ENCODE measurements around the gene ZSCAN20.

DNA sequence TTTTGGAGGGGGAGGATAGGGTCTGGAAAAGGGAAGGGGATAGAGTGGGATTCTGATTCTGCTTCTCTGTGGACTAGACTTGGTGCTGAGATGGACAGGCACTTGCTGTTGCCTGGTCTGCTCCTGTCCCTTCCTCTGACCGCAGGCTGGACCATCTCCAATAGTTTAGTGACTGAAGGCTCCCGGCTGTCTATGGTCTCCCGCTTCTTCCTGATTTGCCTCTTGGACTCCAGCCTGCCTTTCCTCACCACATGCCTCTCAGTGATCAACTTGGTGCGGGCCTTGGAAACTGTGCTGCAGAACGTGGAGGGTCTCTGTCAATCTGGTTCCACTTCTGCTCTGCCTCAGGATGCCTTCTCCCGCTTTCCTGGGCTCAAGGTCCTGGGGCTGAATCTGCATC is 6.3 kb upstream of the ZSCAN20 start:
- TF ChIP-seq, protein P1, sequence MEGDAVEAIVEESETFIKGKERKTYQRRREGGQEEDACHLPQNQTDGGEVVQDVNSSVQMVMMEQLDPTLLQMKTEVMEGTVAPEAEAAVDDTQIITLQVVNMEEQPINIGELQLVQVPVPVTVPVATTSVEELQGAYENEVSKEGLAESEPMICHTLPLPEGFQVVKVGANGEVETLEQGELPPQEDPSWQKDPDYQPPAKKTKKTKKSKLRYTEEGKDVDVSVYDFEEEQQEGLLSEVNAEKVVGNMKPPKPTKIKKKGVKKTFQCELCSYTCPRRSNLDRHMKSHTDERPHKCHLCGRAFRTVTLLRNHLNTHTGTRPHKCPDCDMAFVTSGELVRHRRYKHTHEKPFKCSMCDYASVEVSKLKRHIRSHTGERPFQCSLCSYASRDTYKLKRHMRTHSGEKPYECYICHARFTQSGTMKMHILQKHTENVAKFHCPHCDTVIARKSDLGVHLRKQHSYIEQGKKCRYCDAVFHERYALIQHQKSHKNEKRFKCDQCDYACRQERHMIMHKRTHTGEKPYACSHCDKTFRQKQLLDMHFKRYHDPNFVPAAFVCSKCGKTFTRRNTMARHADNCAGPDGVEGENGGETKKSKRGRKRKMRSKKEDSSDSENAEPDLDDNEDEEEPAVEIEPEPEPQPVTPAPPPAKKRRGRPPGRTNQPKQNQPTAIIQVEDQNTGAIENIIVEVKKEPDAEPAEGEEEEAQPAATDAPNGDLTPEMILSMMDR (IDR thresholded peaks at IDR 0.05): no peak
- TF ChIP-seq POLR2A (IDR thresholded peaks at IDR 0.05): no peak
